ENCODE measurements around the gene P3H3. TPM values are rescaled to one million over a fixed set of nuclear protein-coding genes. Genes with fewer than 3 reads are reported as not detected.

The P3H3 gene
- total and polyA plus RNA-seq, 9 of the 15 experiments (the other 6 are each of a cell fraction or from before 2014, with no cell fraction given): 0.03 to 15.0 (median 4.8) TPM

GRCh38 chr12:6872073-6873048 lies 44.2 kb downstream of the P3H3 start (continued):
- TF ChIP-seq SMARCB1 (IDR thresholded peaks at IDR 0.05; ENCODE audit: insufficient read length, low read depth) (no peak), TCFL5 (CRISPR knock-in tag; conservative IDR thresholded peaks at IDR 0.05) (no peak), ATF6 (CRISPR knock-in tag; IDR thresholded peaks at IDR 0.05) (no peak), ZC3H8 (IDR thresholded peaks at IDR 0.05) (no peak), HDAC3 (IDR thresholded peaks at IDR 0.05; ENCODE audit: borderline replicate concordance, partially characterized antibody) (no peak), BHLHE40 (IDR thresholded peaks at IDR 0.05; ENCODE audit: low read length) (peak; percentile 51; the same call in 1 of the 2 replicates), BRCA1 (IDR thresholded peaks at IDR 0.05) (no peak), BRCA1 (CRISPR knock-in tag; IDR thresholded peaks at IDR 0.05) (no peak), POLR2B (IDR thresholded peaks at IDR 0.05; ENCODE audit: low read depth, partially characterized antibody) (peak; percentile 10), SRSF7 (optimal IDR thresholded peaks at IDR 0.05; ENCODE audit: low read depth, low read length) (no peak), SMAD4 (CRISPR knock-in tag; conservative IDR thresholded peaks at IDR 0.05) (no peak), RCOR1 (IDR thresholded peaks at IDR 0.05; ENCODE audit: borderline replicate concordance in 1 of 2, low read depth in 2 of 2, low read length in 2 of 2) (no peak), HBP1 (CRISPR knock-in tag; IDR thresholded peaks at IDR 0.05) (no peak), HCFC1 (IDR thresholded peaks at IDR 0.05; ENCODE audit: low read depth, low read length) (no peak), HSF4 (CRISPR knock-in tag; IDR thresholded peaks at IDR 0.05; ENCODE audit: borderline replicate concordance) (no peak), ZNF561 (CRISPR knock-in tag; conservative IDR thresholded peaks at IDR 0.05) (no peak), SMAD2 (IDR thresholded peaks at IDR 0.05; ENCODE audit: low read depth, low read length) (no peak), TFAP4 (CRISPR knock-in tag; IDR thresholded peaks at IDR 0.05; ENCODE audit: borderline replicate concordance) (peak; percentile 96)
- TF ChIP-seq, protein P1, sequence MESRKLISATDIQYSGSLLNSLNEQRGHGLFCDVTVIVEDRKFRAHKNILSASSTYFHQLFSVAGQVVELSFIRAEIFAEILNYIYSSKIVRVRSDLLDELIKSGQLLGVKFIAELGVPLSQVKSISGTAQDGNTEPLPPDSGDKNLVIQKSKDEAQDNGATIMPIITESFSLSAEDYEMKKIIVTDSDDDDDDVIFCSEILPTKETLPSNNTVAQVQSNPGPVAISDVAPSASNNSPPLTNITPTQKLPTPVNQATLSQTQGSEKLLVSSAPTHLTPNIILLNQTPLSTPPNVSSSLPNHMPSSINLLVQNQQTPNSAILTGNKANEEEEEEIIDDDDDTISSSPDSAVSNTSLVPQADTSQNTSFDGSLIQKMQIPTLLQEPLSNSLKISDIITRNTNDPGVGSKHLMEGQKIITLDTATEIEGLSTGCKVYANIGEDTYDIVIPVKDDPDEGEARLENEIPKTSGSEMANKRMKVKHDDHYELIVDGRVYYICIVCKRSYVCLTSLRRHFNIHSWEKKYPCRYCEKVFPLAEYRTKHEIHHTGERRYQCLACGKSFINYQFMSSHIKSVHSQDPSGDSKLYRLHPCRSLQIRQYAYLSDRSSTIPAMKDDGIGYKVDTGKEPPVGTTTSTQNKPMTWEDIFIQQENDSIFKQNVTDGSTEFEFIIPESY (CRISPR knock-in tag; IDR thresholded peaks at IDR 0.05): no peak
- TF ChIP-seq, protein P2, sequence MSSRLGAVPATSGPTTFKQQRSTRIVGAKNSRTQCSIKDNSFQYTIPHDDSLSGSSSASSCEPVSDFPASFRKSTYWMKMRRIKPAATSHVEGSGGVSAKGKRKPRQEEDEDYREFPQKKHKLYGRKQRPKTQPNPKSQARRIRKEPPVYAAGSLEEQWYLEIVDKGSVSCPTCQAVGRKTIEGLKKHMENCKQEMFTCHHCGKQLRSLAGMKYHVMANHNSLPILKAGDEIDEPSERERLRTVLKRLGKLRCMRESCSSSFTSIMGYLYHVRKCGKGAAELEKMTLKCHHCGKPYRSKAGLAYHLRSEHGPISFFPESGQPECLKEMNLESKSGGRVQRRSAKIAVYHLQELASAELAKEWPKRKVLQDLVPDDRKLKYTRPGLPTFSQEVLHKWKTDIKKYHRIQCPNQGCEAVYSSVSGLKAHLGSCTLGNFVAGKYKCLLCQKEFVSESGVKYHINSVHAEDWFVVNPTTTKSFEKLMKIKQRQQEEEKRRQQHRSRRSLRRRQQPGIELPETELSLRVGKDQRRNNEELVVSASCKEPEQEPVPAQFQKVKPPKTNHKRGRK (tag; IDR thresholded peaks at IDR 0.05): no peak

Measured in K562 (cell line).